SU-DHL-6 (cell line): Measurements from ENCODE around the gene EFTUD2.
"Not testable (repeated sequence)": the region's sequence is repeated elsewhere in the genome, so short reads cannot be mapped to it uniquely, and the experiment has no call there.

ENCODE experiments used
- H2AFZ ChIP-seq: fragments of 200-600 bp; sonication (generic); 2 replicates; pipeline ENCODE4 v1.6.1; 2014; ENCODE audit warnings: low read depth, mild to moderate bottlenecking, moderate library complexity, mixed read lengths, antibody characterized with exemption, low read length; ENCODE audit not compliant: severe bottlenecking
- H3F3A ChIP-seq: fragments of 200-600 bp; shearing (Covaris generic); 2 replicates; pipeline ENCODE4 v1.6.0; 2016; ENCODE audit warnings: antibody characterized with exemption, mild to moderate bottlenecking; ENCODE audit not compliant: insufficient read depth
- H3K27ac ChIP-seq: fragments of 200-600 bp; sonication (generic); 2 replicates; pipeline ENCODE4 v1.5.1; 2016; ENCODE audit warnings: low read depth, mild to moderate bottlenecking, low read length, moderate library complexity, mixed read lengths
- H3K27me3 ChIP-seq: fragments of 200-600 bp; sonication (generic), shearing (Covaris generic); 2 replicates; pipeline ENCODE4 v1.6.0; 2014; ENCODE audit warnings: mild to moderate bottlenecking, low read length
- H3K36me3 ChIP-seq: fragments of 200-600 bp; sonication (generic); 2 replicates; pipeline ENCODE4 v1.6.1; 2014; ENCODE audit warnings: mild to moderate bottlenecking, low read length, mixed read lengths
- H3K4me2 ChIP-seq: fragments of 300-600, 200-600 bp; shearing (Covaris generic), sonication (generic); 2 replicates; pipeline ENCODE4 v1.6.0; 2014; ENCODE audit warnings: low read length, low read depth, mild to moderate bottlenecking; ENCODE audit not compliant: poor library complexity, severe bottlenecking
- H3K4me3 ChIP-seq: fragments of 200-600 bp; sonication (generic); 2 replicates; pipeline ENCODE4 v1.5.1; 2014; ENCODE audit warnings: antibody characterized with exemption, low read length, mild to moderate bottlenecking, mixed read lengths; ENCODE audit not compliant: insufficient read depth, poor library complexity, severe bottlenecking
- H3K79me2 ChIP-seq: fragments of 200-600 bp; sonication (generic); 2 replicates; pipeline ENCODE4 v1.6.1; 2014; ENCODE audit warnings: mild to moderate bottlenecking, low read length, moderate library complexity; ENCODE audit not compliant: insufficient read depth
- H3K9ac ChIP-seq: fragments of 200-600 bp; sonication (generic); 2 replicates; pipeline ENCODE4 v1.7.0; 2014; ENCODE audit warnings: mild to moderate bottlenecking, low read length
- H3K9me2 ChIP-seq: fragments of 200-600 bp; sonication (generic); replicated peaks from 2 replicates; pipeline ENCODE4 v1.6.1; 2014; ENCODE audit warnings: low read length; ENCODE audit not compliant: insufficient read depth
- H3K9me3 ChIP-seq: fragments of 200-600 bp; sonication (generic); 2 replicates; pipeline ENCODE4 v1.6.1; 2014; ENCODE audit warnings: low read length, mixed read lengths; ENCODE audit not compliant: insufficient read depth
- H4K20me1 ChIP-seq: fragments of 200-600 bp; sonication (generic); 2 replicates; pipeline ENCODE4 v1.6.1; 2014; ENCODE audit warnings: low read depth, mild to moderate bottlenecking, antibody characterized with exemption, low read length, moderate library complexity, mixed read lengths
- EZH2phosphoT487 ChIP-seq: fragments of 200-600 bp; sonication (generic), shearing (Covaris generic); conservative IDR thresholded peaks from 2 replicates; pipeline ENCODE4 v1.6.1; 2018; ENCODE audit warnings: mild to moderate bottlenecking, antibody characterized with exemption, low read length, moderate library complexity, mixed read lengths
- TF ChIP-seq, protein P1 (sequence below): fragments of 200-600 bp; sonication (generic); IDR thresholded peaks from one replicate; pipeline ENCODE4 v1.5.1; 2017; ENCODE audit warnings: antibody characterized with exemption, mild to moderate bottlenecking, low read length, moderate library complexity; ENCODE audit not compliant: insufficient read depth, poor library complexity, severe bottlenecking

The EFTUD2 gene

GRCh38 chr17:44899074-44899782 lies at the start of gene EFTUD2:
Gene EFTUD2, minus strand, starts transcription at chr17:44899445. Its CDS starts 4,924 bp downstream, at chr17:44894521.
- peak within 1 kb of the TSS; percentile 71 for H3K4me2 ChIP-seq
- H2AFZ ChIP-seq = peak within 1 kb of the TSS; percentile 53
- H4K20me1 ChIP-seq = no peaks in the 10 kb centered on the region
- peak within 1 kb of the TSS; percentile 81 for H3K4me3 ChIP-seq
- peak within 1 kb of the TSS; percentile 79 for H3K27ac ChIP-seq
- no peaks in the 10 kb centered on the region; the same call in 1 of the 2 replicates for H3K36me3 ChIP-seq
- peaks cover 46% of the 10 kb centered on the region for H3K79me2 ChIP-seq
- H3K27me3 ChIP-seq = no peaks in the 10 kb centered on the region
- H3F3A ChIP-seq = no peaks in the 10 kb centered on the region
- TF ChIP-seq, protein P1, sequence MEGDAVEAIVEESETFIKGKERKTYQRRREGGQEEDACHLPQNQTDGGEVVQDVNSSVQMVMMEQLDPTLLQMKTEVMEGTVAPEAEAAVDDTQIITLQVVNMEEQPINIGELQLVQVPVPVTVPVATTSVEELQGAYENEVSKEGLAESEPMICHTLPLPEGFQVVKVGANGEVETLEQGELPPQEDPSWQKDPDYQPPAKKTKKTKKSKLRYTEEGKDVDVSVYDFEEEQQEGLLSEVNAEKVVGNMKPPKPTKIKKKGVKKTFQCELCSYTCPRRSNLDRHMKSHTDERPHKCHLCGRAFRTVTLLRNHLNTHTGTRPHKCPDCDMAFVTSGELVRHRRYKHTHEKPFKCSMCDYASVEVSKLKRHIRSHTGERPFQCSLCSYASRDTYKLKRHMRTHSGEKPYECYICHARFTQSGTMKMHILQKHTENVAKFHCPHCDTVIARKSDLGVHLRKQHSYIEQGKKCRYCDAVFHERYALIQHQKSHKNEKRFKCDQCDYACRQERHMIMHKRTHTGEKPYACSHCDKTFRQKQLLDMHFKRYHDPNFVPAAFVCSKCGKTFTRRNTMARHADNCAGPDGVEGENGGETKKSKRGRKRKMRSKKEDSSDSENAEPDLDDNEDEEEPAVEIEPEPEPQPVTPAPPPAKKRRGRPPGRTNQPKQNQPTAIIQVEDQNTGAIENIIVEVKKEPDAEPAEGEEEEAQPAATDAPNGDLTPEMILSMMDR = no peak
- no peak for TF ChIP-seq EZH2phosphoT487
- no peaks in the 10 kb centered on the region for H3K9me2 ChIP-seq
- peak within 1 kb of the TSS; percentile 85 for H3K9ac ChIP-seq
- no peaks in the 10 kb centered on the region for H3K9me3 ChIP-seq

DNA sequence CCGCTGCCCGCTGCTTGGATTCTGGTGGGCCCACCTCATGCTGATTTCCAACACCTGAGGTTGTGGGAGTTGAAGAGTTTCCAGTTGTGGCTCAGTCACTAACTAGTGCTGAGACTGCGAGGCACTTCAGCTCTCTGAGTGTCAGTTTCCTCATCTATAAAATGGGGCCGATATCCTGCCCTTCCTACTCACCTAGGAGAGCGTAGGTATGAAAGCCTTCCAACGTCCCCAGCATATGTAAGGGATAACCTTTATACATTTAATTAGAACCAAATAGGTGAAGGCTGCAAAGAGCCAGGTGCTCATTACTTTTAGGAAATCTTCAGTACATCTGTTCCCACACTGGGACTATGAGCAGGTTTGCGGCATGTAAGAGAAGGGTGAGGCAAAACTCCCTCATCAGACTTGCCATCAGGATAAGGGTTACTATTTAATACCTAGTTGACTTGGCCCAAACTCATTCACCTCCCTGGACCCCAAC lies 49.1 kb upstream of the EFTUD2 start:
- TF ChIP-seq, protein P1 = no peak
- no peak for TF ChIP-seq EZH2phosphoT487
- no peaks in the 10 kb centered on the region for H3K9me3 ChIP-seq
- H3K9me2 ChIP-seq = no peaks in the 10 kb centered on the region
- peak overlapping the region; percentile 32; the same call in 1 of the 2 replicates for H3K27ac ChIP-seq
- H3K27me3 ChIP-seq = no peaks in the 10 kb centered on the region
- 0 out of 2 replicates have a peak, but pooled peaks cover 5% of the 10 kb centered on the region for H3F3A ChIP-seq
- peaks cover 10% of the 10 kb centered on the region for H3K36me3 ChIP-seq
- peaks cover 42% of the 10 kb centered on the region for H3K79me2 ChIP-seq
- no peaks in the 10 kb centered on the region for H4K20me1 ChIP-seq
- H3K4me3 ChIP-seq = peak overlapping the region; percentile 96
- peak overlapping the region; percentile 100 for H3K9ac ChIP-seq
- peak overlapping the region; percentile 58 for H3K4me2 ChIP-seq
- H2AFZ ChIP-seq = peak overlapping the region; percentile 3

DNA sequence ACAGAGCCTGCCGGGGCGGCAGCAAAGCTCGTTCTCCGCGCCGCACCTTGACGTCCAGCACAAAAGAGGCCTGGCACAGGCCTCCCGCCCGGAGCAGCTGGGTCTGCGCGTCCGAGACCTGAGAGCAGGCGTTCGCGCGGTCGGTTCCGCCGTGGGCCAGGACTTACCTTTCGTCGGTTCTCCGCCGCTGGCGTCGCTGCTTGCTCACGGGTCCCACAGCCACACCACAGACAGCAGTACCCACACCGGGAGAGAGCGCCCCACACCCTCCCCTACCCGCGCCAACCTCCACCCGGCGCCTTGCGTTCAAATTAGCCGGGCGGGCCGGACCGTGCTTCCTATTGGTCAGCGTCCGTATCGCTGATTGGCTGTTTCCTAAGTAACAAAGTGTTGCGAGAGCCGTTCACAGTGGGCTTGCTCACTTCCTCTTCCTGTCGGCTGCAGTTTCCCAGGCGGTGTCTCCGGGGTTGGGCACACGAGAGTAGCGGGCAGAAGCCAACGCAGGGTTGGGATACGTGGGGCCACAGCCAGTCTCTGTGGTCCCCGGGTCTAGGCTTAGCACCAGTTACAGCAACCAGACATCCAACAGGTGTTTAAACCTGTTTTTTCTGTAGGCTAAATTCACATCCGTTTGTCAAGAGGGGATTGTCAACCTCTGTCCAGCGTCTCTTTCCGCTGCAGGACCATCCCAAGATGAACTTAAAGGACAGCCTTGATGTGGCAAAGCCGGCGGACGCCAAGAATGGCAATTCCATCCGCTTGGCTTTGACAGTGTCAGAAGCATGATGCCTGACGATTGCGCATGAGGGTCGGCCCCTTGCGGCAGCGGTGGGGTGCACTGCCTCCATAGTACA lies 48.4 kb upstream of the EFTUD2 start, which contains the start of gene KIF18B:
Gene KIF18B (minus strand): TSS at position 313 of the 854 bp plus-strand sequence. CDS start 11,429 bp downstream, outside the sequence.
- peak within 1 kb of the TSS; percentile 75 for H2AFZ ChIP-seq
- no peaks in the 10 kb centered on the region for H3K9me2 ChIP-seq
- H3K9ac ChIP-seq = peak within 1 kb of the TSS; percentile 100
- peak within 1 kb of the TSS; percentile 86 for H3K27ac ChIP-seq
- 0 out of 2 replicates have a peak, but pooled peaks cover 5% of the 10 kb centered on the region for H3F3A ChIP-seq
- no peaks in the 10 kb centered on the region for H4K20me1 ChIP-seq
- no peaks in the 10 kb centered on the region for H3K9me3 ChIP-seq
- TF ChIP-seq EZH2phosphoT487 = no peak
- TF ChIP-seq, protein P1 = no peak
- peak within 1 kb of the TSS; percentile 96 for H3K4me3 ChIP-seq
- peaks cover 48% of the 10 kb centered on the region for H3K79me2 ChIP-seq
- peaks cover 10% of the 10 kb centered on the region for H3K36me3 ChIP-seq
- peak within 1 kb of the TSS; percentile 95 for H3K4me2 ChIP-seq
- no peaks in the 10 kb centered on the region for H3K27me3 ChIP-seq

DNA sequence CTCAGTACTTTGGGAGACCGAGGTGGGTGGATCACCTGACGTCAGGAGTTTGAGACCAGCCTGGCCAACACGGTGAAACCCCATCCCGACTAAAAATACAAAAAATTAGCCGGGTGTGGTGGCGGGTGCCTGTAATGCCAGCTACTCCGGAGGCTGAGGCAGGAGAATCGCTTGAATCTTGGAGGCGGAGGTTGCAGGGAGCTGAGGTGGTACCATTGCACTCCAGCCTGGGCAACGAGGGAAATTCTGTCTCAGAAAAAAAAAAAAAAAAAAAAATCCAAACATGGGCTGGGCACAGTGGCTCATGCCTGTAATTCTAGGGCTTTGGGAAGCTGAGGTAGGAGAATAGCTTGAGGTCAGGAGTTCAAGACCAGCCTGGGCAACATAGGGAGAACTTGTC lies 46.4 kb upstream of the EFTUD2 start:
- peak overlapping the region; percentile 100 for H3K9ac ChIP-seq
- peak overlapping the region; percentile 96 for H3K4me3 ChIP-seq
- not testable (repeated sequence) for H3F3A ChIP-seq, H3K9me2 ChIP-seq, H4K20me1 ChIP-seq, H3K27me3 ChIP-seq, H3K9me3 ChIP-seq, H2AFZ ChIP-seq
- peaks cover 14% of the 10 kb centered on the region for H3K36me3 ChIP-seq
- peaks cover 69% of the 10 kb centered on the region for H3K79me2 ChIP-seq
- H3K4me2 ChIP-seq = peak overlapping the region; percentile 95
- H3K27ac ChIP-seq = peak overlapping the region; percentile 86; the same call in 1 of the 2 replicates
